ENCODE results near the gene NUDCD2.
"Not testable (repeated sequence)": the region's sequence is repeated elsewhere in the genome, so short reads cannot be mapped to it uniquely, and the experiment has no call there.

NUDCD2 gene

GRCh38 chr5:163463063-163463435 is 3.1 kb upstream of the NUDCD2 start:
- no peak for FAIRE-seq

- no peak for FAIRE-seq
Observed at GRCh38 chr5:163460562-163461171, 765 bp upstream of the NUDCD2 start, which contains the start of gene HMMR. HMMR (plus strand) TSS chr5:163460632; CDS start chr5:163460693, 61 bp downstream.

- no peak for FAIRE-seq
Observed at GRCh38 chr5:163459462-163459818, 462 bp downstream of the NUDCD2 start.

- no peak for FAIRE-seq
Observed at GRCh38 chr5:163458778-163459385, 1.0 kb downstream of the NUDCD2 start.

GRCh38 chr5:163456840-163457239 is 3.1 kb downstream of the NUDCD2 start:
- FAIRE-seq: no peak

GRCh38 chr5:163456029-163456589 is 3.8 kb downstream of the NUDCD2 start:
- FAIRE-seq: no peak

GRCh38 chr5:163455406-163455805 is 4.5 kb downstream of the NUDCD2 start:
- not testable (repeated sequence) for FAIRE-seq

GRCh38 chr5:163453705-163454104 is 6.2 kb downstream of the NUDCD2 start:
- FAIRE-seq: no peak

GRCh38 chr5:163451489-163451888 is 8.4 kb downstream of the NUDCD2 start:
- FAIRE-seq: no peak

GRCh38 chr5:163448491-163448890 is 11.4 kb downstream of the NUDCD2 start:
- FAIRE-seq: peak; percentile 43

- no peak for FAIRE-seq
Observed at GRCh38 chr5:163447875-163448274, 12.0 kb downstream of the NUDCD2 start.

GRCh38 chr5:163447191-163447590 is 12.7 kb downstream of the NUDCD2 start:
- no peak for FAIRE-seq

- no peak for FAIRE-seq
Observed at GRCh38 chr5:163445345-163445744, 14.6 kb downstream of the NUDCD2 start.

- no peak for FAIRE-seq
Observed at GRCh38 chr5:163444526-163444925, 15.4 kb downstream of the NUDCD2 start.

GRCh38 chr5:163440954-163441353 is 18.9 kb downstream of the NUDCD2 start:
- FAIRE-seq: no peak

GRCh38 chr5:163439092-163439425 is 20.8 kb downstream of the NUDCD2 start:
- FAIRE-seq: no peak

GRCh38 chr5:163437309-163438182 is 22.4 kb downstream of the NUDCD2 start, which contains the start of gene CCNG1:
CCNG1 (plus strand) TSS chr5:163437595; CDS start chr5:163439257, 1,662 bp downstream.
- peak; percentile 73 for FAIRE-seq

- FAIRE-seq: no peak
Observed at GRCh38 chr5:163437011-163437308, 22.9 kb downstream of the NUDCD2 start.

GRCh38 chr5:163436515-163436914 is 23.4 kb downstream of the NUDCD2 start:
- no peak for FAIRE-seq

- FAIRE-seq: no peak
Observed at GRCh38 chr5:163434401-163434866, 25.5 kb downstream of the NUDCD2 start.

- no peak for FAIRE-seq
Observed at GRCh38 chr5:163433271-163433670, 26.6 kb downstream of the NUDCD2 start.

- FAIRE-seq: no peak
Observed at GRCh38 chr5:163432544-163432943, 27.4 kb downstream of the NUDCD2 start.

GRCh38 chr5:163426128-163426527 is 33.8 kb downstream of the NUDCD2 start:
- FAIRE-seq: not testable (repeated sequence)

- no peak for FAIRE-seq
Observed at GRCh38 chr5:163424836-163425235, 35.1 kb downstream of the NUDCD2 start.

All from colon (tissue), 2 donors.